GM12865 (cell line): ENCODE results near the gene EPHB1.
A peak's percentile ranks its signal among the peaks of the same experiment; 100 is the strongest.

Experiments used
- DNase-seq: peaks from one replicate; pipeline ENCODE4 v3.0.0; 2010; ENCODE audit warnings: low read depth
- H3K4me3 ChIP-seq: 2 replicates; pipeline ENCODE4 v1.5.1; 2011; ENCODE audit warnings: mild to moderate bottlenecking, low read depth, low read length, control low read depth
- CTCF ChIP-seq: IDR thresholded peaks from 2 replicates; pipeline ENCODE4 v1.5.1; 2011; ENCODE audit warnings: low read length, control low read depth, low read depth, inconsistent platforms; ENCODE audit not compliant: insufficient read depth; ENCODE audit errors: missing control alignments

Gene EPHB1

GRCh38 chr3:134816623-134817022, 21.6 kb downstream of the EPHB1 start:
- no peak overlapping the region for H3K4me3 ChIP-seq
- no peak for DNase-seq
- no peak for TF ChIP-seq CTCF

GRCh38 chr3:134817297-134817696, 22.2 kb downstream of the EPHB1 start:
- no peak for TF ChIP-seq CTCF
- DNase-seq: peak; percentile 34
- no peak overlapping the region for H3K4me3 ChIP-seq

GRCh38 chr3:134820994-134821393, 25.9 kb downstream of the EPHB1 start:
- no peak for DNase-seq
- TF ChIP-seq CTCF: no peak
- no peak overlapping the region for H3K4me3 ChIP-seq

- DNase-seq: no peak
- H3K4me3 ChIP-seq: no peak overlapping the region
- TF ChIP-seq CTCF: no peak
Measured at GRCh38 chr3:134822090-134822489, 27.0 kb downstream of the EPHB1 start.

GRCh38 chr3:134823679-134824078, 28.6 kb downstream of the EPHB1 start:
- no peak for DNase-seq
- no peak for TF ChIP-seq CTCF
- no peak overlapping the region for H3K4me3 ChIP-seq

GRCh38 chr3:134824791-134825190, 29.7 kb downstream of the EPHB1 start:
- H3K4me3 ChIP-seq: no peak overlapping the region
- DNase-seq: no peak
- TF ChIP-seq CTCF: no peak

GRCh38 chr3:134827213-134827612, 32.2 kb downstream of the EPHB1 start:
- no peak overlapping the region for H3K4me3 ChIP-seq
- DNase-seq: peak; percentile 27
- TF ChIP-seq CTCF: no peak
